GM12878 (cell line): ENCODE measurements around the gene GAPT. TPM values are rescaled to one million over a fixed set of nuclear protein-coding genes. Genes with fewer than 3 reads are reported as not detected.

Source experiments
- ATAC-seq: fragments of 200-7000 bp; cut with Tn5 transposase; 3 replicates; pipeline ENCODE4 v1.9.1; 2020; ENCODE audit warnings: mild to moderate bottlenecking, moderate library complexity
- BruUV-seq: library from RNA; stranded (reverse); fragments of 400-500 nt; replicated peaks from 2 replicates; lab custom pipeline; 2021; lab: Mats Ljungman, UMichigan
- CTCF ChIA-PET: fragments of 300-600 bp; sonication (Branson Sonifier 250); formaldehyde crosslinking; extraction: SDS; loops from one replicate; lab custom pipeline; 2021; ENCODE audit warnings: inconsistent platforms; lab: Yijun Ruan, JAX
- POLR2A ChIA-PET: fragments of 350-600 bp; formaldehyde crosslinking; extraction: SDS; loops from one replicate; lab custom pipeline; 2021; ENCODE audit warnings: inconsistent platforms; lab: Charles Lee
- RAD21 ChIA-PET: fragments of 300-600 bp; sonication (Branson Sonifier 250); formaldehyde crosslinking; loops from one replicate; lab custom pipeline; 2023; ENCODE audit warnings: antibody characterized with exemption; ENCODE audit not compliant: unreplicated experiment; lab: Charles Lee
- SMC1A ChIA-PET: fragments of 300-600 bp; sonication (Branson Sonifier 250); formaldehyde crosslinking; loops from one replicate; lab custom pipeline; 2023; ENCODE audit not compliant: unreplicated experiment, uncharacterized antibody; lab: Charles Lee
- DNase-seq: peaks from one replicate; pipeline ENCODE4 v3.0.0-alpha.2; 2011; ENCODE audit warnings: low read depth, low spot score
- FAIRE-seq: peaks from 3 replicates; lab custom pipeline; 2011; peaks lifted over from hg19 to GRCh38; lab: Jason Lieb, UNC
- H2AFZ ChIP-seq: 2 replicates; pipeline ENCODE4 v1.6.0; 2011; ENCODE audit warnings: low read depth, low read length, control low read depth; ENCODE audit not compliant: control insufficient read depth
- H3K27ac ChIP-seq: 2 replicates; pipeline ENCODE4 v1.5.1; 2011; ENCODE audit warnings: control low read depth; ENCODE audit not compliant: control insufficient read depth, insufficient read depth
- H3K27me3 ChIP-seq, 2 experiments: replicated peaks in 1 of 2; 2 replicates each; pipeline versions ENCODE4 v1.6.0 to v1.6.1; 2011; ENCODE audit warnings: low read length in 1 of 2; ENCODE audit not compliant: control insufficient read depth in 2 of 2, insufficient read depth in 2 of 2
- H3K36me3 ChIP-seq, 2 experiments: 2 replicates each; pipeline ENCODE4 v1.5.1; 2011; ENCODE audit warnings: low read length in 1 of 2; ENCODE audit not compliant: control insufficient read depth in 2 of 2, insufficient read depth in 2 of 2
- H3K4me1 ChIP-seq: 2 replicates; pipeline ENCODE4 v1.6.1; 2011; ENCODE audit warnings: mild to moderate bottlenecking, low read length, moderate library complexity, mixed read lengths; ENCODE audit not compliant: control insufficient read depth, insufficient read depth
- H3K4me2 ChIP-seq: 2 replicates; pipeline ENCODE4 v1.6.0; 2011; ENCODE audit warnings: control low read depth; ENCODE audit not compliant: control insufficient read depth, insufficient read depth
- H3K4me3 ChIP-seq: fragments of 200-600 bp; sonication (generic); 2 replicates; pipeline ENCODE4 v1.5.1; 2016
- H3K79me2 ChIP-seq: 2 replicates; pipeline ENCODE4 v1.6.0; 2011; ENCODE audit warnings: low read length; ENCODE audit not compliant: control insufficient read depth, insufficient read depth
- H3K9ac ChIP-seq: 2 replicates; pipeline ENCODE4 v1.8.0; 2011; ENCODE audit warnings: low read length, control low read depth, mixed read lengths; ENCODE audit not compliant: control insufficient read depth, insufficient read depth
- H3K9me3 ChIP-seq: replicated peaks from 3 replicates; pipeline ENCODE4 v1.5.1; 2011; ENCODE audit warnings: mild to moderate bottlenecking, low read length; ENCODE audit not compliant: control insufficient read depth, insufficient read depth
- H4K20me1 ChIP-seq: 2 replicates; pipeline ENCODE4 v1.6.0; 2011; ENCODE audit not compliant: control insufficient read depth, insufficient read depth
- BCLAF1 ChIP-seq: fragments of 450-650 bp; IDR thresholded peaks from 2 replicates; pipeline ENCODE4 v1.6.1; 2017; ENCODE audit warnings: antibody characterized with exemption, mild to moderate bottlenecking, moderate library complexity
- CBFB ChIP-seq: IDR thresholded peaks from 2 replicates; pipeline ENCODE4 v1.6.1; 2016; ENCODE audit warnings: antibody characterized with exemption, low read depth
- CEBPZ ChIP-seq: fragments of 150-350 bp; IDR thresholded peaks from 2 replicates; pipeline ENCODE4 v1.6.1; 2016; ENCODE audit warnings: low read depth, low read length
- ETV6 ChIP-seq, 2 experiments: fragments of 450-650 bp in 1 of 2; IDR thresholded peaks in 1 of 2; conservative IDR thresholded peaks in 1 of 2; 2 replicates each; pipeline ENCODE4 v1.6.1; 2014; ENCODE audit warnings: antibody characterized with exemption in 1 of 2, borderline replicate concordance in 1 of 2, low read depth in 1 of 2, mild to moderate bottlenecking in 1 of 2, moderate library complexity in 1 of 2
- FOXM1 ChIP-seq: IDR thresholded peaks from 2 replicates; pipeline ENCODE4 v1.6.1; 2012; ENCODE audit warnings: low read depth, mild to moderate bottlenecking, inconsistent platforms, low read length, moderate library complexity
- LARP7 ChIP-seq: fragments of 450-650 bp; IDR thresholded peaks from 2 replicates; pipeline ENCODE4 v1.6.1; 2017; ENCODE audit warnings: mild to moderate bottlenecking
- MEF2B ChIP-seq: fragments of 450-650 bp; IDR thresholded peaks from 2 replicates; pipeline ENCODE4 v1.6.1; 2018; ENCODE audit warnings: mild to moderate bottlenecking, moderate library complexity; ENCODE audit not compliant: partially characterized antibody, poor library complexity, severe bottlenecking
- NR2C2 ChIP-seq: IDR thresholded peaks from 2 replicates; pipeline ENCODE4 v1.6.1; 2011; ENCODE audit warnings: borderline replicate concordance, low read depth; ENCODE audit not compliant: control insufficient read depth, insufficient read length
- NRF1 ChIP-seq: conservative IDR thresholded peaks from 2 replicates; pipeline ENCODE4 v1.6.1; 2011; ENCODE audit warnings: mild to moderate bottlenecking, low read depth, low read length, improper control_type of control experiment
- PBX3 ChIP-seq: IDR thresholded peaks from 2 replicates; pipeline ENCODE4 v1.6.1; 2011; ENCODE audit warnings: mild to moderate bottlenecking, low read depth, low read length, moderate library complexity; ENCODE audit not compliant: insufficient replicate concordance
- RBBP5 ChIP-seq: fragments of 200-600 bp; sonication (generic); conservative IDR thresholded peaks from 2 replicates; pipeline ENCODE4 v1.6.1; 2016
- SRF ChIP-seq, 2 experiments: IDR thresholded peaks; 2 replicates each; pipeline ENCODE4 v1.6.1; 2011; ENCODE audit warnings: low read depth in 2 of 2, low read length in 2 of 2, mild to moderate bottlenecking in 1 of 2, moderate library complexity in 1 of 2
- ZBTB4 ChIP-seq: fragments of 450-650 bp; formaldehyde crosslinking; IDR thresholded peaks from 2 replicates; pipeline ENCODE4 v1.4.0; 2022; ENCODE audit warnings: mild to moderate bottlenecking, moderate library complexity
- WGBS: methylation state at CpG from one replicate; pipeline ENCODE4 v1.1.6; 2016; ENCODE audit warnings: low lambda C conversion rate; ENCODE audit not compliant: insufficient replicate concordance, insufficient coverage; ENCODE audit errors: missing lambda C conversion rate; 5-methylcytosine and 5-hydroxymethylcytosine counted together
- in situ Hi-C: fragments of 300-500 bp; cut with MboI; formaldehyde crosslinking; loops from 9 replicates; pipeline ENCODE4 v1.14.3; 2018; ENCODE audit warnings: mixed read lengths
- intact Hi-C: fragments of 100-400 bp; cut with micrococcal nuclease; formaldehyde crosslinking; loops from one replicate; pipeline ENCODE4 v1.14.2; 2022; ENCODE audit not compliant: unreplicated experiment
- polyA plus RNA-seq, 11 experiments: library from polyadenylated mRNA; depleted of rRNA in 4 of 11; unstranded in 6 of 11; stranded (reverse) in 5 of 11; fragments of >200 nt; fragmentation: Nextera tagmentation in 4 of 11; fragmentation: Illumina TruSeq in 1 of 11; extraction: Ambion mirVana in 4 of 11; extraction: Trizol in 1 of 11; gene quantifications; 1 replicate in 1 of 11; 2 replicates in 10 of 11; pipeline versions ENCODE4 v1.2.1 to v1.2.3, GENCODE V29; 2011 to 2016; ENCODE audit warnings: inconsistent platforms in 2 of 11, missing spikeins in 2 of 11, low read depth in 1 of 11
- total RNA-seq, 4 experiments: library from RNA; depleted of rRNA in 3 of 4; stranded (reverse); fragments of >200 nt in 3 of 4; fragmentation: Illumina TruSeq in 1 of 4; extraction: Trizol in 1 of 4; gene quantifications; 2 replicates each; pipeline versions ENCODE4 v1.2.1 to v1.2.3, GENCODE V29; 2013 to 2021

Gene GAPT
- total and polyA plus RNA-seq, 10 of the 15 experiments (the other 5 are each of a cell fraction or from before 2014, with no cell fraction given) = 0.15 to 0.96 (median 0.57) TPM; not detected in 2

- SMC1A ChIA-PET = interaction anchor here (1.6 kb wide), 1 partner anchor 1158 kb away, joined by 3 read pairs; no protein-coding TSS in a partner anchor
- WGBS = 87% methylated on average over 5 of the region's 5 CpGs
- Histone ChIP-seq H3K79me2 (no peaks in the 10 kb centered on the region), H3K9me3 (no peaks in the 10 kb centered on the region), H3K4me2 (no peak overlapping the region), H3K9ac (no peak overlapping the region), H4K20me1 (no peaks in the 10 kb centered on the region), H2AFZ (no peak overlapping the region), H3K27me3 (peaks cover 2 to 8% of the 10 kb centered on the region in 2 experiments; a peak in 3 of 4 replicates), H3K27ac (no peak overlapping the region), H3K4me1 (peaks cover 7% of the 10 kb centered on the region), H3K36me3 (no peaks in the 10 kb centered on the region), H3K4me3 (no peak overlapping the region)
- in situ Hi-C loops (loop anchor here (5.0 to 25.0 kb wide), 4 partner anchors 673 to 1543 kb away; partner anchors contain the start of gene SETD9), intact Hi-C loops (no loop called here)
- no TSS peak for BruUV-seq
- RAD21 ChIA-PET = no interaction called here
- FAIRE-seq (no peak), DNase-seq (no peak), ATAC-seq (no peak)
- POLR2A ChIA-PET = no interaction called here
- CTCF ChIA-PET = interaction anchor here (0.8 to 1.9 kb wide), 2 partner anchors 956 to 1153 kb away, joined by 3 to 7 read pairs; no protein-coding TSS in a partner anchor
- no peak for TF ChIP-seq ETV6 (conservative IDR thresholded peaks at IDR 0.05 in 1 of 2, IDR thresholded peaks at IDR 0.05 in 1 of 2; ENCODE audit: borderline replicate concordance in 1 of 2, low read depth in 1 of 2)
- TF ChIP-seq CBFB = no peak
- TF ChIP-seq FOXM1 = no peak
- no peak for TF ChIP-seq BCLAF1
- no peak for TF ChIP-seq PBX3
- TF ChIP-seq SRF (IDR thresholded peaks at IDR 0.05; ENCODE audit: low read depth in 2 of 2, low read length in 2 of 2) = no peak
- no peak for TF ChIP-seq MEF2B
- TF ChIP-seq LARP7 = no peak
- TF ChIP-seq ZBTB4 (CRISPR knock-in tag) = no peak
- TF ChIP-seq RBBP5 = no peak
- no peak for TF ChIP-seq NR2C2
- TF ChIP-seq CEBPZ = no peak
- no peak for TF ChIP-seq NRF1
These were observed 35.8 kb upstream of the GAPT start for GRCh38 chr5:58455480-58455879.
